DMS53 (cell line): ENCODE measurements around the gene ZNF555.

Experiments
- DNase-seq: peaks from one replicate; lab custom pipeline; 2025; lab: John Stamatoyannopoulos, UW

ZNF555 gene

GRCh38 chr19:2807379-2808128 is 33.7 kb upstream of the ZNF555 start:
- DNase-seq = no peak

- no peak for DNase-seq
Measured at GRCh38 chr19:2808129-2808941, 32.9 kb upstream of the ZNF555 start.

GRCh38 chr19:2809387-2810140 is 31.7 kb upstream of the ZNF555 start:
- no peak for DNase-seq

GRCh38 chr19:2810141-2811091 is 30.9 kb upstream of the ZNF555 start:
- DNase-seq = no peak

- DNase-seq = no peak
Measured at GRCh38 chr19:2811221-2811722, 30.0 kb upstream of the ZNF555 start.

GRCh38 chr19:2811735-2812413 is 29.4 kb upstream of the ZNF555 start:
- DNase-seq = no peak

DNA sequence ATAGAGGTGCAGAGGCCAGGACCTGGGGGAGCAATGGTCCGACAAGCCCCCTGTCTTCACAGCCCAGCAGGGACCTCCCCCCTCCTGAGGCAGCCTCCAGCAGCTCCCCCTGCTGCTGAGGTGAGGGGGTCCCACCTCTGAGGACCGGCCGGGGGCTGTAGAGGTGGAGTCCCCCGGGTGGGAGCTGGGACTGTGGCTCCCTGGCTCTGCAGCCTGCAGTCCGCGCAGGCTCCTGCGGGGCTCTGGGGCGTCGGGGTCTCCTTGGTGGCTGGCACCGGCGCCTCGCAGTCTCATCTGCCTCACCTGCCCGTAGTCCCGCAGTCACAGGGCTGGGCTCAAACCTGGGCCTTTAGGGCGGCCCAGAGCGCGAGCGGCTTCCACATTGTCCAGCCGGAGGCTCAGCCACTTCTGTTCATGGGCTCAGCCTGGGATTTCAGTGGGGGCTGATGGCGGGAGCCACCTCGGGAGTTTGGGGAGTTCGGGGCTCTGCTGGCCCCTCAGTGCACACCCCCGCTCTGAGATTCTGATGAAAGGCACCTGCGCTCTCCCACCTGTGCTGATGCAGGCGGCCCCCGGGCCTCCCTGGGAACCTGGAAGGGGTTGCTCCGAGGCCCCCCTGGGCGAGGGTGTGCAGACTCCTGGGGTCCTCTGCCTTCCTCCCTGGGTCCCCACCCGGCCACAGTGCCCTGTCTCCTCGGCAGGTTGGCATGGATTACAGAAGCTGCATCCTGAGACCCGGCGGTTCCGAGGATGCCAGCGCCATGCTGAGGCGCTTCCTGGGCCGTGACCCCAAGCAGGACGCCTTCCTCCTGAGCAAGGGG is 28.7 kb upstream of the ZNF555 start:
- no peak for DNase-seq

GRCh38 chr19:2813235-2814160 is 27.8 kb upstream of the ZNF555 start:
- DNase-seq = no peak

DNA sequence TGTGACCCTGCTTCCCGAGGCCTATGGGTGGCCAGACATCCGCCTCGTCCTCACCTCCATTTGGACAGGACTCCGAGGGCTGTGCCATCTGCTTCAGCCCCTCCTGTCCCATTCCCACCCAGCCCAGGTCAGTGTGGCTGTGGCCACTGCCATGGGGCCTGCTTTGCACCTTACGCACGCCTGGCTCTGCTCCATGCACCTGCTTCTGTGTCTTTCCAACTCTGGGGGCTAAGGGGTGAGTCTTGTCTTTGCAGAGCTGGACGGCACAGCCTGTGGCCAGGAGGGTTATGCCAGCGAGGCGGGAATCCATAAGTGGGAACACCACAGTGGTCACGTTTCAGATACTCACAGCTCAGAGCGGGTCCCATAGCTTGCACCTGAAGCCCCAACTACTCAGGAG is 26.8 kb upstream of the ZNF555 start:
- DNase-seq = no peak

DNA sequence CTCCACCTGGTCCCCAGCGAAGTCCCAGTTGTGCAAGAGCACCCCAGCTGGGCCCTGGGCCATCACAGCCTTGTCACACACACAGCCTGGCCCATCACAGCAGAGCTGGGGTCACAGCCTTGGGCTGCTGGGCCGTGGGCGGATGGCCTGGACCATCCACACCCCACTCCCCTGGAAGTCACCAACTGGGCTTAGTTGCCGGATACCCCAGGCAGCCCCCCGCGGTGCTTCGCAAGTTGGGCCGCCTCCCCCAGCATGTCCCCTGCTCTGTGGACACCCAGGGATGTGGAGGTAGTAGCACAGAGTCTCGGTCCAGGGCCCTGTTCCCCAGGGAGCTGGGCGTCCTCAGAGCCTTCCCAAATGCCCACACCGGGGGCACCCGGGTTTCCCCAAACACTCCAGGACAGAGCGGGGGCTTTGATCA is 26.1 kb upstream of the ZNF555 start:
- no peak for DNase-seq

GRCh38 chr19:2815923-2816322 is 25.4 kb upstream of the ZNF555 start:
- no peak for DNase-seq

DNA sequence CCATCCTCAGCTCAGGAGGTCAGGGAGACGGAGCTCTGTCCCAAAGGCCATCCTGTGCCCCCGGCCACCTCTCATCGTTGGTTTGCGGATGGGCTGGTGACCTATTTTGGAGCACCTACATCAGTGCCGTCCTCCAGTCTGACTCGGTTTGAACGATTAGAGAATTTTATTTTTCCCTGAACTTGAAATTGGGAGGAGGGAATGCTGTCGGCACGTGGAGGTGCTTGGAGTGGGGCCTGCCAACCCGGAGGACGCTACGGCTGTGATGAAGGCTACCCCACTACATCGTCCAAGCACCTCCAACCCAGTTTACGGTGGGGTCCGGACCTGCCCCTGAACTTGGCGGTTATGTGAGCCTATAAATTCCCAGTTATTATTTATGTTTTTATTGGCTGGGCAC is 24.6 kb upstream of the ZNF555 start:
- no peak for DNase-seq

- DNase-seq = peak; percentile 58
Measured at GRCh38 chr19:2817237-2817829, 23.9 kb upstream of the ZNF555 start.

- peak; percentile 96 for DNase-seq
Measured at GRCh38 chr19:2819540-2820111, 21.6 kb upstream of the ZNF555 start, which contains the start of gene ZNF554. TSS of gene ZNF554 (plus strand) at chr19:2819868. CDS start at chr19:2820072, 204 bp downstream.

- DNase-seq = peak; percentile 42
Measured at GRCh38 chr19:2820112-2820702, 21.1 kb upstream of the ZNF555 start.

GRCh38 chr19:2822846-2823245 is 18.4 kb upstream of the ZNF555 start:
- no peak for DNase-seq

DNA sequence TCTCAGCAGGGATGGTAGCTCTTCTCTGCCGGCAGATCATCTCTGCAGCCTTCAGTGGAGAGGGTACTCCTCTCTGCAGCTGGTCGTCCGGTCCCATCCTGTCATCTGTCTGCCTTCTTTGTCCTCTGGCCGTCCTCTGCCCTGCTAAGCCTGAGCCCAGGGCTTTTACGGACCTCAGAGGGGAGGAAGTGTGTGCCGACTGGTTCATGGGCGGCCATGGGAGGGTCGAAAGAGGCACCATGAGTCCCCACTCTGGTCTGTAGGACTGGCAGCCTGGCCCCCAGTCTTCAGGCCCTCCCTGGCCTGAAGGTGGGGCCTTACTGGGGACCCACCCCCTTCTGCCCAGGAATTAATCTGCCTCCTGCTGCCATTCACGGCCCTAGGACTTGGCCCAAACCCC is 17.6 kb upstream of the ZNF555 start:
- no peak for DNase-seq
